GM15510 (cell line): ENCODE data around the gene SLC5A11.

Experiments
- POLR2A ChIP-seq: IDR thresholded peaks from 3 replicates; pipeline ENCODE4 v1.6.1; 2011; ENCODE audit warnings: borderline replicate concordance; ENCODE audit not compliant: insufficient read length; ENCODE audit errors: extremely low read depth

SLC5A11 gene

DNA sequence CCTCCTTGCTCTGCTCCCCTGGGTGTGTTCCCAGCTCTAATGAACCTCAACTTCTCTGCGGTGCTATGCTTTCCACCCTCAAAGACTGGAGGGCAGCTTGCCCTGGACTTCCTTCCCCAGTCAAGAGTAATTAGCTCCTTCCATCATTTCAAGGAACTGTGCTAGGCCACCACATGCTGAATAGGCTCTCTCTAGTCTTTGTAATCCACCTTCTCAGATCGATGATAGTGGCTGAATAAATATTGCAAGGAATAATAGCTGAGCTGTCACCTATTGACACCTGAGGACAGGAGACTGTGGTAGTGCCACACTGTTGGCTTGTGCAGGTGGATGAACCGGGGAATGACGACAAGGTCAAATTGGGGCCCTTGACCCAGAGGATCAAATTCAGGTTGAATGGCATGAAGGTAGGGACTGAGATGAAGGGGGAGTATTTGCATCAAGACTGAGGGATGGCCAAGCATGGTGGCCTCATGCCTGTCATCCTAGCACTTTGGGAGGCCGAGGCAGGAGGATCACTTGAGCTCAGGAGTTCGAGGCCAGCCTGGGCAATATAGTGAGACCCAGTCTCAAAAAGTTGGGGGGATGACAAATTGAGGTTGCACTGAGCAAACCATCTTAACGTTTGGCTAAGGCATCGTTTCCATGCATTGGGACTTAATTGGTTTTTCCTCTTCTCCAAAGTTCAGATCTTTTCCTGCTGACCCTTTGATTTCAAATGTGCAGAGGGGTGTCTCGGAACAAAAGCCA is 18.8 kb upstream of the SLC5A11 start:
- TF ChIP-seq POLR2A, result no peak

DNA sequence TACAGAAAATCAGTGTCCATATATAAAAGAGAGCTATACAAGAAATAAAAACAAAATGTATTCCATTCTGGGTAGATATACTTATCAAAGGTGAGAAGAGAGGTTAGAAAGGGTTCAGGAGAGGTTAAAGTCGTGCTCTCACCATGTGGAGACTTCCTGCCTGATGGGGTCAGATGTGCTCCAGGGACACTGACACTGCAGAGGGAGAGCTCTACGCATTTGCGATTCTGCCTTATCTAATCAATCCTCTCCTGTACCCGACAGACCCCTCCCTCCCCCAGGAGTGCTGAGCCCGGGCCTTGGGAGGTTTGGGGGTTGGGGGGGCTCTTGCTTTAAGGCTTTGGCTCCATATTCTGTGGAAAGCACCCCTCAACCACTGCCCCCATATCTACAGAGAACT is 16.6 kb upstream of the SLC5A11 start:
- TF ChIP-seq POLR2A, result no peak

DNA sequence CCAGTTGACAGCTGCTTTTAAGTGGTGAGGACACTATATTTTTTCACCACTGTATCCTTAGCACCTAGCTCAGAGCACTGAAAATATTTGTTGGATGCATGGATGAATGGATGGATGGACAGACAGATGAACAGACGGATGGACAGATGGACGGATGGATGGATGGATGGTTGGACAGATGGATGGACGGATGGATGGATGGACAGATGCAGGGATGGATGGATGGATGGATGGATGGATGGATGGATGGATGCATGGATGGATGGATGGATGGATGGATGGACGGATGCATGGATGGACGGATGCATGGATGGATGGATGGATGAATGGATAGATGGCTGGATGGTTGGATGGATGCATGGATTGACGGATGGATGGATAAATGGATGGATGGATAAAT is 12.4 kb upstream of the SLC5A11 start:
- TF ChIP-seq POLR2A, result no peak

DNA sequence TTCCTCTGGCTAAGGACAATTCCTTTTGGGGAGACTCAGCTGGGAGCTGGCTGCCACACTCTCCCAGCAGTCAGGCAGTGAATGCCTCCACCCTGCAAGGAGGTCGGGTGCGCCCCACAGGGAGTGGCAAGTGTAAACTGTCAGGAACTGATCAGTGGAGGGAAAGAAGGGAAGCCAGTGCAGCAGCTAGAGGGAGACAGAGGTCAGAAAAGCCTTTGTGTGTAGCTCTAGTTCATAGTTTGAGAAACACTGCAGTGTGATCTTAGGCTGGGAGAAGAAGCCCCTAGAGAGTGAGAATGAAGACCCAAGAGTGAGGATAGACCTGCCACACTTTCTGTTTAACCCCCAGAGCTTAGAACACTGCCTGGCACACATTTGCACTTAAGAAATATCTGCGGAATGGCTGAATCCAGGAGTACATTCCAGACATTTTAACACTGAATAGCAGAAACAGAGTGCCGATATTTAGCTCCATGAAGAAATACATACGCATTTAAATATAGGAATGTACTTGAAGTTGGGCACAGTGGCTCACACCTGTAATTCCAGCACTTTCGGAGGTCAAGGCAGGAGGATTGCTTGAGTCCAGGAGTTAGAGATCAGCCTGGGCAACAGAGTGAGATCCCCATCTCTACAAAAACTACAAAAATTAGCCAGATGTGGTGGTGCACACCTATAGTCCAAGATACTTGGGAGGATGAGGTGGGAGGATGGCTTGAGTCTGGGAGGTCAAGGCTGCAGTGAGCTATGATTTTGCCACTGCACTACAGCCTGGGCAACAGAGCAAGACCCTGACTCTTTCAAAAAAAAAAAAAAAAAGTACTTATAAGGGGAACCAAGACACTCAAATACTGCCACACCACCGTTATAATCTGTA is 11.1 kb upstream of the SLC5A11 start:
- TF ChIP-seq POLR2A, result no peak

GRCh38 chr16:24836836-24837235 is 8.9 kb upstream of the SLC5A11 start:
- no peak for TF ChIP-seq POLR2A

DNA sequence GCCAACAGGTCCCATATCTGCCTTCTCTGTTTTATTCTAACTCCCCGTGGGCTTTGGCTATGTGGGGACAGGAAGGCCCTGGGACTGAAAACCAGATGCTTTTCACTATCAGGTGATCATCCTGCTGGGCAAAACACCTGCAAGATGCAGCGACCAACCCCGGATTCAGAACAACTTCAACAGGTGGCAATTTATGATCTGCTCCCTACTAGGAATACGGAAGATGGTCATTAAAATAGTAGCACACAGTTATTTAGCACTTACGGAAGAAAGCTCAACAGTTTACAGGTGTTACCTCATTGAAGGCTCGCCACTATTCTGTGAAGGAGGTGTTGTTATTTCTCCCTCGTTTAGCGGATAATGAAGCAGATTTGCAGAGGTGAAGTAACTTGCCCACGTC is 7.8 kb upstream of the SLC5A11 start:
- TF ChIP-seq POLR2A, result no peak

- TF ChIP-seq POLR2A, result no peak
Observed at GRCh38 chr16:24838554-24839266, 7.1 kb upstream of the SLC5A11 start.

GRCh38 chr16:24839347-24839972 is 6.3 kb upstream of the SLC5A11 start:
- TF ChIP-seq POLR2A, result no peak

GRCh38 chr16:24841291-24841690 is 4.5 kb upstream of the SLC5A11 start:
- TF ChIP-seq POLR2A, result no peak

GRCh38 chr16:24844101-24845030 is 1.4 kb upstream of the SLC5A11 start:
- TF ChIP-seq POLR2A, result no peak

- TF ChIP-seq POLR2A, result no peak
Observed at GRCh38 chr16:24846548-24847357, 990 bp downstream of the SLC5A11 start.

DNA sequence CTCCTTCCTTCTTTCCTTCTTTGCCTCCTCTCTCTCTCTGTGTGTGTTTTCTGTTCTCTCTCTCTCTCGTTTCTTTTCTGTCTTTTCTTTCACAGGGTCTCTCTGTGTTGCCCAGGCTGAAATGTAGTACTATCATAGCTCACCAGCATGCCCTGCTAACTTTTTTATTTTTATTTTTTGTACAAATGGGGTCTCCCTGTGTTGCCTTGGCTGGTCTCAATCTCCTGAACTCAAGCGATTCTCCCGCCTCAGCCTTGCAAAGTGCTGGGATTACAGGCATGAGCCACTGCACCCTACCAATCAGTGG is 1.5 kb downstream of the SLC5A11 start:
- no peak for TF ChIP-seq POLR2A

- no peak for TF ChIP-seq POLR2A
Observed at GRCh38 chr16:24848065-24848464, 2.3 kb downstream of the SLC5A11 start.

DNA sequence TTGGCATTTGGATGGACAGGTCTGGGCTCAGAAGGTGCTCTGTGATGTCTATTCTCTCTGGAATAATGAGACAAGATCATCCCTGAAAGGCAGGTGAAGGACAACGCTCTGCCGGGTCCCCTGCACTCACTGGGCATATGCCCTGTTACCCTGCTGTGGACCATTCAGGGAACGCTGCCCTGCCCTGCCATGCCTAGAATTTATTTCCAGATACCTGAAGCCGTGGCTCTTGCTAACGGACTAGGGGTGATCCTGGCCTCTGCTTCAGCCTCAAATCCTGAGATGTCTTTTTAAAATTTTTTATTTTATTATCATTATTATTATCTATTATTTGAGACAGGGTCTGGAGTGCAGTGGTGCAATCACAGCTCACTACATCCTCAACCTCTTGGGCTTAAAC is 3.9 kb downstream of the SLC5A11 start:
- no peak for TF ChIP-seq POLR2A
